Upper lobe of left lung (tissue), 4 donors: Measurements from ENCODE around the gene GPX1.

Source experiments
- CTCF ChIP-seq, 6 experiments: fragments of 450-650 bp in 4 of 6; fragments of 200-600 bp in 2 of 6; sonication (generic) in 2 of 6; IDR thresholded peaks; one replicate each; pipeline ENCODE4 v1.5.1; 2016 to 2019; ENCODE audit warnings: antibody characterized with exemption in 6 of 6
- EP300 ChIP-seq, 4 donors: sonication (generic); formaldehyde crosslinking; IDR thresholded peaks; one replicate each; pipeline ENCODE4 v1.5.1; 2017; ENCODE audit warnings: antibody characterized with exemption in 4 of 4, control low read depth in 2 of 4

- TF ChIP-seq EP300 (IDR thresholded peaks at IDR 0.05) (no peak), CTCF (IDR thresholded peaks at IDR 0.05) (no peak)
Observed at GRCh38 chr3:49403891-49404290, 45.7 kb upstream of the GPX1 start.
